ENCODE measurements around the gene LIPI. TPM values are rescaled to one million over a fixed set of nuclear protein-coding genes. Genes with fewer than 3 reads are reported as not detected.

Gene LIPI
- total and polyA plus RNA-seq, 2 of the 13 experiments (the other 11 are each of a cell fraction or from before 2014, with no cell fraction given): not detected

DNA sequence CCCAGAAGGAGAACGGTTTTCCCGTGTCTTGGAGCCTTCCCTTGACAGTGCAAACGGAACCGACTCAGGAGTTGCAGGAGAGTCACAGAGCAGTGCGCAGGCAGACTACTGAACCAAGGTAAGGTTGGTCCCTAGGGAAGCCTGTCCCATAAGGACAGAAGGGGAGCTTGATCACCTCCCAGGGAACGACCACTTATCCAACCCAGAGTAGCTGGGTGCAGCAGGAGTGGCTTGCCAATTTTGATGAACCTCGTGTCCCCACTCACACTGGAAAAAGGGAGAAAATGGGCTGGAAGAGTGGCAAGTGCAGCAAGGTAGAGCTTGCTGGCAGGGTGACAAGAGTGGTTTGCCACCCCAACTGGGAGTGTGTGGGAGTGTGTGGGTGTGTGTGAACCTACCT, 95.1 kb downstream of the LIPI start:
- 93% methylated on average over 7 of the region's 7 CpGs for WGBS (ENCODE audit: low lambda C conversion rate)
- in situ Hi-C loops (cut with HindIII; ENCODE audit: extremely low pct_ligation_motif_present, low pct_unique_long_range_greater_than_20kb): no loop called here
- Histone ChIP-seq H3K9ac (ENCODE audit: insufficient read depth, low read depth, low read length) (no peak overlapping the region), H3K4me1 (ENCODE audit: insufficient read depth, low read length) (no peaks in the 10 kb centered on the region), H3K9me3 (ENCODE audit: low read length) (no peaks in the 10 kb centered on the region), H3K27me3 (ENCODE audit: control insufficient read depth in 1 of 2, insufficient read depth in 2 of 2, low read length in 2 of 2) (no peaks in the 10 kb centered on the region), H3K4me2 (ENCODE audit: low read depth, low read length) (no peak overlapping the region), H4K20me1 (ENCODE audit: insufficient read depth, low read length) (no peaks in the 10 kb centered on the region), H3K27ac (ENCODE audit: extremely low read length, insufficient read depth, low read length) (no peak overlapping the region), H2AFZ (ENCODE audit: low read length) (no peak overlapping the region), H3K79me2 (ENCODE audit: insufficient read depth, low read length) (no peaks in the 10 kb centered on the region), H3K36me3 (replicated peaks in 1 of 2; ENCODE audit: control insufficient read depth in 1 of 2, insufficient read depth in 2 of 2, low read length in 2 of 2) (no peaks in the 10 kb centered on the region), H3K4me3 (replicated peaks in 1 of 3; ENCODE audit: insufficient read depth in 1 of 3, low read depth in 2 of 3, low read length in 3 of 3) (no peak overlapping the region)
- FAIRE-seq (no peak), ATAC-seq (no peak), DNase-seq (ENCODE audit: low spot score) (no peak)
- intact Hi-C loops (cut with micrococcal nuclease; ENCODE audit: unreplicated experiment): no loop called here
- TF ChIP-seq SKIL (CRISPR knock-in tag; IDR thresholded peaks at IDR 0.05; ENCODE audit: borderline replicate concordance): no peak
- TF ChIP-seq, protein P1, sequence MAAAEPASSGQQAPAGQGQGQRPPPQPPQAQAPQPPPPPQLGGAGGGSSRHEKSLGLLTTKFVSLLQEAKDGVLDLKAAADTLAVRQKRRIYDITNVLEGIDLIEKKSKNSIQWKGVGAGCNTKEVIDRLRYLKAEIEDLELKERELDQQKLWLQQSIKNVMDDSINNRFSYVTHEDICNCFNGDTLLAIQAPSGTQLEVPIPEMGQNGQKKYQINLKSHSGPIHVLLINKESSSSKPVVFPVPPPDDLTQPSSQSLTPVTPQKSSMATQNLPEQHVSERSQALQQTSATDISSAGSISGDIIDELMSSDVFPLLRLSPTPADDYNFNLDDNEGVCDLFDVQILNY (CRISPR knock-in tag; conservative IDR thresholded peaks at IDR 0.05): no peak
- TF ChIP-seq ELF3 (CRISPR knock-in tag; IDR thresholded peaks at IDR 0.05): no peak
- ChIA-PET CTCF (ENCODE audit: low intra/inter-chr PET ratio, low total read pairs) (no interaction called here), POLR2A (no interaction called here)
- BruUV-seq (replicated peaks): no TSS peak

GRCh38 chr21:14114251-14114650, 96.5 kb downstream of the LIPI start:
- FAIRE-seq: no peak
- TF ChIP-seq STAT6 (CRISPR knock-in tag; IDR thresholded peaks at IDR 0.05; ENCODE audit: borderline replicate concordance) (no peak), ONECUT2 (CRISPR knock-in tag; IDR thresholded peaks at IDR 0.05) (no peak), REL (CRISPR knock-in tag; conservative IDR thresholded peaks at IDR 0.05) (no peak)
- TF ChIP-seq, protein P2, sequence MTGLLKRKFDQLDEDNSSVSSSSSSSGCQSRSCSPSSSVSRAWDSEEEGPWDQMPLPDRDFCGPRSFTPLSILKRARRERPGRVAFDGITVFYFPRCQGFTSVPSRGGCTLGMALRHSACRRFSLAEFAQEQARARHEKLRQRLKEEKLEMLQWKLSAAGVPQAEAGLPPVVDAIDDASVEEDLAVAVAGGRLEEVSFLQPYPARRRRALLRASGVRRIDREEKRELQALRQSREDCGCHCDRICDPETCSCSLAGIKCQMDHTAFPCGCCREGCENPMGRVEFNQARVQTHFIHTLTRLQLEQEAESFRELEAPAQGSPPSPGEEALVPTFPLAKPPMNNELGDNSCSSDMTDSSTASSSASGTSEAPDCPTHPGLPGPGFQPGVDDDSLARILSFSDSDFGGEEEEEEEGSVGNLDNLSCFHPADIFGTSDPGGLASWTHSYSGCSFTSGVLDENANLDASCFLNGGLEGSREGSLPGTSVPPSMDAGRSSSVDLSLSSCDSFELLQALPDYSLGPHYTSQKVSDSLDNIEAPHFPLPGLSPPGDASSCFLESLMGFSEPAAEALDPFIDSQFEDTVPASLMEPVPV (CRISPR knock-in tag; IDR thresholded peaks at IDR 0.05): no peak

More at GRCh38 chr21:14114251-14114650, 96.5 kb downstream of the LIPI start:
- Histone ChIP-seq H3K4me2 (ENCODE audit: low read depth, low read length) (no peak overlapping the region), H3K27me3 (ENCODE audit: control insufficient read depth in 1 of 2, insufficient read depth in 2 of 2, low read length in 2 of 2) (no peaks in the 10 kb centered on the region), H2AFZ (ENCODE audit: low read length) (no peak overlapping the region), H3K4me1 (ENCODE audit: insufficient read depth, low read length) (no peaks in the 10 kb centered on the region), H3K9ac (ENCODE audit: insufficient read depth, low read depth, low read length) (no peak overlapping the region), H4K20me1 (ENCODE audit: insufficient read depth, low read length) (no peaks in the 10 kb centered on the region), H3K79me2 (ENCODE audit: insufficient read depth, low read length) (no peaks in the 10 kb centered on the region), H3K36me3 (replicated peaks in 1 of 2; ENCODE audit: control insufficient read depth in 1 of 2, insufficient read depth in 2 of 2, low read length in 2 of 2) (no peaks in the 10 kb centered on the region), H3K27ac (ENCODE audit: extremely low read length, insufficient read depth, low read length) (no peak overlapping the region), H3K4me3 (replicated peaks in 1 of 3; ENCODE audit: insufficient read depth in 1 of 3, low read depth in 2 of 3, low read length in 3 of 3) (no peak overlapping the region), H3K9me3 (ENCODE audit: low read length) (no peaks in the 10 kb centered on the region)
- WGBS (ENCODE audit: low lambda C conversion rate): 96% methylated on average over 3 of the region's 3 CpGs
- ATAC-seq (no peak), DNase-seq (ENCODE audit: low spot score) (no peak)
- CTCF ChIA-PET (ENCODE audit: low intra/inter-chr PET ratio, low total read pairs): no interaction called here
- no TSS peak for BruUV-seq (replicated peaks)
- in situ Hi-C loops (cut with HindIII; ENCODE audit: extremely low pct_ligation_motif_present, low pct_unique_long_range_greater_than_20kb): no loop called here
- POLR2A ChIA-PET: no interaction called here
- intact Hi-C loops (cut with micrococcal nuclease; ENCODE audit: unreplicated experiment): no loop called here

All from HepG2 (cell line).